ENCODE data around the gene MCUR1.
"Not testable (repeated sequence)": the region's sequence is repeated elsewhere in the genome, so short reads cannot be mapped to it uniquely, and the experiment has no call there.

MCUR1 gene

GRCh38 chr6:13814176-13814937 lies at the start of gene MCUR1:
TSS of gene MCUR1 (minus strand) at chr6:13814557. CDS start at chr6:13814429, 128 bp downstream.
- TF ChIP-seq CTCF (IDR thresholded peaks at IDR 0.05; ENCODE audit: control extremely low read depth, extremely low read depth, low read depth, missing control alignments) = peak; percentile 29
- ChIA-PET CTCF (interaction anchor here (0.9 to 6.6 kb wide), 7 partner anchors 11 to 397 kb away, joined by 3 to 47 read pairs (median 3); no protein-coding TSS in a partner anchor), POLR2A (interaction anchor here (0.5 to 0.6 kb wide), 3 partner anchors 187 to 1420 kb away, joined by 3 read pairs; no protein-coding TSS in a partner anchor)
- peak; percentile 94 for DNase-seq (ENCODE audit: extremely low spot score)

GRCh38 chr6:13863699-13864155 lies 49.4 kb upstream of the MCUR1 start:
- ChIA-PET CTCF (interaction anchor here (0.9 to 1.3 kb wide), 2 partner anchors 10 to 11 kb away, joined by 3 to 5 read pairs; no protein-coding TSS in a partner anchor), POLR2A (no interaction called here)
- no peak for TF ChIP-seq CTCF (IDR thresholded peaks at IDR 0.05; ENCODE audit: control extremely low read depth, extremely low read depth, low read depth, missing control alignments)
- DNase-seq (ENCODE audit: extremely low spot score) = no peak

GRCh38 chr6:13860556-13861185 lies 46.3 kb upstream of the MCUR1 start:
- ChIA-PET CTCF (interaction anchor here (0.7 to 2.6 kb wide), 4 partner anchors 10 to 206 kb away, joined by 3 to 8 read pairs (median 5); no protein-coding TSS in a partner anchor), POLR2A (interaction anchor here (0.6 kb wide), 1 partner anchor 95 kb away, joined by 3 read pairs; no protein-coding TSS in a partner anchor)
- not testable (repeated sequence) for DNase-seq (ENCODE audit: extremely low spot score)

- DNase-seq (ENCODE audit: extremely low spot score) = no peak
- POLR2A ChIA-PET = interaction anchor here (0.6 kb wide), 1 partner anchor 96 kb away, joined by 3 read pairs; no protein-coding TSS in a partner anchor
- CTCF ChIA-PET = interaction anchor here (0.7 to 2.6 kb wide), 5 partner anchors 11 to 207 kb away, joined by 3 to 8 read pairs (median 3); no protein-coding TSS in a partner anchor
- no peak for TF ChIP-seq CTCF (IDR thresholded peaks at IDR 0.05; ENCODE audit: control extremely low read depth, extremely low read depth, low read depth, missing control alignments)
Measured at GRCh38 chr6:13859871-13860555, 45.7 kb upstream of the MCUR1 start.

- ChIA-PET CTCF (interaction anchor here (1.2 kb wide), 1 partner anchor 15 kb away, joined by 3 read pairs; no protein-coding TSS in a partner anchor), POLR2A (no interaction called here)
- no peak for TF ChIP-seq CTCF (IDR thresholded peaks at IDR 0.05; ENCODE audit: control extremely low read depth, extremely low read depth, low read depth, missing control alignments)
- no peak for DNase-seq (ENCODE audit: extremely low spot score)
Measured at GRCh38 chr6:13854716-13855250, 40.4 kb upstream of the MCUR1 start.

- no peak for TF ChIP-seq CTCF (IDR thresholded peaks at IDR 0.05; ENCODE audit: control extremely low read depth, extremely low read depth, low read depth, missing control alignments)
- ChIA-PET CTCF (interaction anchor here (0.9 to 1.7 kb wide), 4 partner anchors 13 to 193 kb away, joined by 3 to 5 read pairs (median 4); no protein-coding TSS in a partner anchor), POLR2A (no interaction called here)
- no peak for DNase-seq (ENCODE audit: extremely low spot score)
Measured at GRCh38 chr6:13853871-13854270, 39.5 kb upstream of the MCUR1 start.
